Activated CD8-positive, alpha-beta T cell treated with anti-CD3 and anti-CD28 coated beads for 36 hours (primary cell): ENCODE measurements around the gene ADGRB3. TPM values are rescaled to one million over a fixed set of nuclear protein-coding genes. Genes with fewer than 3 reads are reported as not detected.

Experiments
- ATAC-seq: fragments of 200-7000 bp; cut with Tn5 transposase; one replicate; pipeline ENCODE4 v1.10.0; 2021; ENCODE audit warnings: mild to moderate bottlenecking, moderate library complexity
- CTCF ChIA-PET: fragments of 350-600 bp; sonication (Branson Sonifier 250); formaldehyde crosslinking; loops from one replicate; lab custom pipeline; 2021; ENCODE audit warnings: antibody characterized with exemption; lab: Charles Lee
- POLR2A ChIA-PET: fragments of 350-600 bp; sonication (Branson Sonifier 250); formaldehyde crosslinking; loops from one replicate; lab custom pipeline; 2021; ENCODE audit warnings: antibody characterized with exemption; lab: Charles Lee
- DNase-seq: peaks from one replicate; pipeline ENCODE4 v3.0.0-alpha.2; 2020
- H3K27ac Mint-ChIP-seq: one replicate; pipeline ENCODE4 v1.8.0; 2021; ENCODE audit warnings: mild to moderate bottlenecking, mixed read lengths
- H3K27me3 Mint-ChIP-seq: one replicate; pipeline ENCODE4 v1.8.0; 2021; ENCODE audit warnings: mixed read lengths
- H3K36me3 Mint-ChIP-seq: one replicate; pipeline ENCODE4 v1.8.0; 2021; ENCODE audit warnings: low read depth, mixed read lengths
- H3K4me1 Mint-ChIP-seq: one replicate; pipeline ENCODE4 v1.8.0; 2021; ENCODE audit warnings: low read depth, mixed read lengths
- H3K4me3 Mint-ChIP-seq: one replicate; pipeline ENCODE4 v1.8.0; 2021; ENCODE audit warnings: mild to moderate bottlenecking, moderate library complexity, mixed read lengths
- H3K9me3 Mint-ChIP-seq: one replicate; pipeline ENCODE4 v1.8.0; 2021; ENCODE audit warnings: mixed read lengths
- CTCF ChIP-seq: fragments of 200-600 bp; IDR thresholded peaks from one replicate; pipeline ENCODE4 v1.8.0; 2022; ENCODE audit warnings: antibody characterized with exemption, mild to moderate bottlenecking
- intact Hi-C: fragments of 100-400 bp; cut with micrococcal nuclease; formaldehyde crosslinking; loops from one replicate; pipeline ENCODE4 v1.10.0; 2022
- total RNA-seq, 2 experiments: library from RNA; stranded (reverse); gene quantifications; one replicate each; pipeline ENCODE4 v1.2.3, GENCODE V29; 2021

ADGRB3 gene
- total RNA-seq, 2 experiments from 2014 or later = not detected

GRCh38 chr6:69370763-69371162 is 735.7 kb downstream of the ADGRB3 start:
- intact Hi-C loops = no loop called here
- H3K4me3 Mint-ChIP-seq = no peak overlapping the region
- CTCF ChIA-PET = no interaction called here
- H3K4me1 Mint-ChIP-seq = no peaks in the 10 kb centered on the region
- no peak overlapping the region for H3K27ac Mint-ChIP-seq
- POLR2A ChIA-PET = no interaction called here
- DNase-seq (no peak), ATAC-seq (no peak)
- H3K9me3 Mint-ChIP-seq = peaks cover 4% of the 10 kb centered on the region
- TF ChIP-seq CTCF = no peak
- H3K36me3 Mint-ChIP-seq = no peaks in the 10 kb centered on the region
- no peaks in the 10 kb centered on the region for H3K27me3 Mint-ChIP-seq

GRCh38 chr6:69378326-69378725 is 743.2 kb downstream of the ADGRB3 start:
- ChIA-PET POLR2A (no interaction called here), CTCF (no interaction called here)
- intact Hi-C loops = no loop called here
- no peak for DNase-seq
- H3K27ac Mint-ChIP-seq = no peak overlapping the region
- no peak for TF ChIP-seq CTCF
- no peak for ATAC-seq
- no peaks in the 10 kb centered on the region for H3K4me1 Mint-ChIP-seq
- H3K27me3 Mint-ChIP-seq = no peaks in the 10 kb centered on the region
- H3K4me3 Mint-ChIP-seq = no peak overlapping the region
- H3K36me3 Mint-ChIP-seq = no peaks in the 10 kb centered on the region
- peaks cover 4% of the 10 kb centered on the region for H3K9me3 Mint-ChIP-seq

- no peak for TF ChIP-seq CTCF
- Mint-ChIP-seq H3K27ac (no peak overlapping the region), H3K4me1 (no peaks in the 10 kb centered on the region), H3K27me3 (no peaks in the 10 kb centered on the region), H3K36me3 (no peaks in the 10 kb centered on the region), H3K4me3 (no peak overlapping the region), H3K9me3 (peaks cover 4% of the 10 kb centered on the region)
- CTCF ChIA-PET = no interaction called here
- ATAC-seq = no peak
- intact Hi-C loops = no loop called here
- POLR2A ChIA-PET = no interaction called here
- DNase-seq = no peak
Observed at GRCh38 chr6:69379518-69379917, 744.4 kb downstream of the ADGRB3 start.

GRCh38 chr6:69383627-69384026 is 748.5 kb downstream of the ADGRB3 start:
- DNase-seq (no peak), ATAC-seq (no peak)
- POLR2A ChIA-PET = no interaction called here
- no peak for TF ChIP-seq CTCF
- H3K9me3 Mint-ChIP-seq = no peaks in the 10 kb centered on the region
- intact Hi-C loops = no loop called here
- H3K27ac Mint-ChIP-seq = no peak overlapping the region
- H3K4me3 Mint-ChIP-seq = no peak overlapping the region
- H3K36me3 Mint-ChIP-seq = no peaks in the 10 kb centered on the region
- H3K27me3 Mint-ChIP-seq = no peaks in the 10 kb centered on the region
- CTCF ChIA-PET = no interaction called here
- no peaks in the 10 kb centered on the region for H3K4me1 Mint-ChIP-seq

- POLR2A ChIA-PET = no interaction called here
Observed at GRCh38 chr6:69386426-69386825, 751.3 kb downstream of the ADGRB3 start.

More at GRCh38 chr6:69386426-69386825, 751.3 kb downstream of the ADGRB3 start:
- TF ChIP-seq CTCF = no peak
- Mint-ChIP-seq H3K9me3 (no peaks in the 10 kb centered on the region), H3K4me1 (no peaks in the 10 kb centered on the region), H3K27me3 (no peaks in the 10 kb centered on the region), H3K36me3 (no peaks in the 10 kb centered on the region), H3K4me3 (no peak overlapping the region), H3K27ac (no peak overlapping the region)
- intact Hi-C loops = no loop called here
- DNase-seq (no peak), ATAC-seq (no peak)
- CTCF ChIA-PET = no interaction called here
